ENCODE data around the gene SULF2.

SULF2 gene

GRCh38 chr20:47718398-47718797 lies 66.9 kb downstream of the SULF2 start:
- TF ChIP-seq REST (IDR thresholded peaks at IDR 0.05; ENCODE audit: low read depth) (no peak), TCF12 (IDR thresholded peaks at IDR 0.05; ENCODE audit: low read depth) (no peak), TAF1 (IDR thresholded peaks at IDR 0.05; ENCODE audit: low read depth) (no peak), EP300 (IDR thresholded peaks at IDR 0.05; ENCODE audit: borderline replicate concordance) (no peak), USF1 (IDR thresholded peaks at IDR 0.05) (no peak), FOXM1 (IDR thresholded peaks at IDR 0.05; ENCODE audit: borderline replicate concordance, low read depth) (no peak), ZBTB7A (IDR thresholded peaks at IDR 0.05; ENCODE audit: low read depth) (no peak), TEAD4 (IDR thresholded peaks at IDR 0.05) (no peak), YY1 (IDR thresholded peaks at IDR 0.05; ENCODE audit: low read depth) (no peak), RAD21 (IDR thresholded peaks at IDR 0.05; ENCODE audit: low read depth) (no peak), MAX (IDR thresholded peaks at IDR 0.05) (no peak), CEBPB (IDR thresholded peaks at IDR 0.05) (no peak), NFIC (IDR thresholded peaks at IDR 0.05) (no peak), EGR1 (IDR thresholded peaks at IDR 0.05) (no peak), CREB1 (IDR thresholded peaks at IDR 0.05; ENCODE audit: low read depth) (no peak)

GRCh38 chr20:47717421-47717820 lies 67.9 kb downstream of the SULF2 start:
- no peak for TF ChIP-seq MAX (IDR thresholded peaks at IDR 0.05)
- TF ChIP-seq RAD21 (IDR thresholded peaks at IDR 0.05; ENCODE audit: low read depth), result no peak
- no peak for TF ChIP-seq TEAD4 (IDR thresholded peaks at IDR 0.05)
- no peak for TF ChIP-seq ZBTB7A (IDR thresholded peaks at IDR 0.05; ENCODE audit: low read depth)
- no peak for TF ChIP-seq FOXM1 (IDR thresholded peaks at IDR 0.05; ENCODE audit: borderline replicate concordance, low read depth)
- no peak for TF ChIP-seq REST (IDR thresholded peaks at IDR 0.05; ENCODE audit: low read depth)
- no peak for TF ChIP-seq EGR1 (IDR thresholded peaks at IDR 0.05)
- no peak for TF ChIP-seq TCF12 (IDR thresholded peaks at IDR 0.05; ENCODE audit: low read depth)
- no peak for TF ChIP-seq NFIC (IDR thresholded peaks at IDR 0.05)
- no peak for TF ChIP-seq YY1 (IDR thresholded peaks at IDR 0.05; ENCODE audit: low read depth)
- no peak for TF ChIP-seq EP300 (IDR thresholded peaks at IDR 0.05; ENCODE audit: borderline replicate concordance)

- TF ChIP-seq MAX (IDR thresholded peaks at IDR 0.05) (no peak), TEAD4 (IDR thresholded peaks at IDR 0.05) (no peak), USF1 (IDR thresholded peaks at IDR 0.05) (no peak)
Measured at GRCh38 chr20:47713878-47714450, 71.3 kb downstream of the SULF2 start.

- TF ChIP-seq NFIC (IDR thresholded peaks at IDR 0.05), result no peak
- no peak for TF ChIP-seq EP300 (IDR thresholded peaks at IDR 0.05; ENCODE audit: borderline replicate concordance)
Measured at GRCh38 chr20:47713163-47713562, 72.1 kb downstream of the SULF2 start.

- TF ChIP-seq USF1 (IDR thresholded peaks at IDR 0.05) (no peak), EP300 (IDR thresholded peaks at IDR 0.05; ENCODE audit: borderline replicate concordance) (no peak), REST (IDR thresholded peaks at IDR 0.05; ENCODE audit: low read depth) (no peak), ZBTB7A (IDR thresholded peaks at IDR 0.05; ENCODE audit: low read depth) (no peak), MAX (IDR thresholded peaks at IDR 0.05) (no peak), FOXM1 (IDR thresholded peaks at IDR 0.05; ENCODE audit: borderline replicate concordance, low read depth) (no peak), NFIC (IDR thresholded peaks at IDR 0.05) (no peak), TCF12 (IDR thresholded peaks at IDR 0.05; ENCODE audit: low read depth) (no peak), RAD21 (IDR thresholded peaks at IDR 0.05; ENCODE audit: low read depth) (no peak), TEAD4 (IDR thresholded peaks at IDR 0.05) (no peak), CEBPB (IDR thresholded peaks at IDR 0.05) (no peak), TAF1 (IDR thresholded peaks at IDR 0.05; ENCODE audit: low read depth) (no peak), YY1 (IDR thresholded peaks at IDR 0.05; ENCODE audit: low read depth) (no peak), EGR1 (IDR thresholded peaks at IDR 0.05) (no peak), CREB1 (IDR thresholded peaks at IDR 0.05; ENCODE audit: low read depth) (no peak)
Measured at GRCh38 chr20:47711046-47711752, 74.1 kb downstream of the SULF2 start.
